Camera-type eye (tissue), 1 donor: ENCODE data around the gene WNT1. TPM values are rescaled to one million over a fixed set of nuclear protein-coding genes. Genes with fewer than 3 reads are reported as not detected.

ENCODE experiments used
- total RNA-seq: library from RNA; depleted of rRNA; stranded (reverse); fragments of >200 nt; gene quantifications from one replicate; pipeline ENCODE4 v1.2.3, GENCODE V29; 2014

WNT1 gene
- total RNA-seq = not detected

DNA sequence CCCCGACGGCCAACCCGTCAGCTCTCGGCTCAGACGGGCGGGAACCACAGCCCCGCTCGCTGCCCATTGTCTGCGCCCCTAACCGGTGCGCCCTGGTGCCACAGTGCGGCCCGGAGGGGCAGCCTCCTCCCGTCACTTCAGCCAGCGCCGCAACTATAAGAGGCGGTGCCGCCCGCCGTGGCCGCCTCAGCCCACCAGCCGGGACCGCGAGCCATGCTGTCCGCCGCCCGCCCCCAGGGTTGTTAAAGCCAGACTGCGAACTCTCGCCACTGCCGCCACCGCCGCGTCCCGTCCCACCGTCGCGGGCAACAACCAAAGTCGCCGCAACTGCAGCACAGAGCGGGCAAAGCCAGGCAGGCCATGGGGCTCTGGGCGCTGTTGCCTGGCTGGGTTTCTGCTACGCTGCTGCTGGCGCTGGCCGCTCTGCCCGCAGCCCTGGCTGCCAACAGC lies at the start of gene WNT1:
TSS of gene WNT1 (plus strand) at position 32 of the 450 bp plus-strand sequence. CDS start at position 361, 329 bp downstream.

DNA sequence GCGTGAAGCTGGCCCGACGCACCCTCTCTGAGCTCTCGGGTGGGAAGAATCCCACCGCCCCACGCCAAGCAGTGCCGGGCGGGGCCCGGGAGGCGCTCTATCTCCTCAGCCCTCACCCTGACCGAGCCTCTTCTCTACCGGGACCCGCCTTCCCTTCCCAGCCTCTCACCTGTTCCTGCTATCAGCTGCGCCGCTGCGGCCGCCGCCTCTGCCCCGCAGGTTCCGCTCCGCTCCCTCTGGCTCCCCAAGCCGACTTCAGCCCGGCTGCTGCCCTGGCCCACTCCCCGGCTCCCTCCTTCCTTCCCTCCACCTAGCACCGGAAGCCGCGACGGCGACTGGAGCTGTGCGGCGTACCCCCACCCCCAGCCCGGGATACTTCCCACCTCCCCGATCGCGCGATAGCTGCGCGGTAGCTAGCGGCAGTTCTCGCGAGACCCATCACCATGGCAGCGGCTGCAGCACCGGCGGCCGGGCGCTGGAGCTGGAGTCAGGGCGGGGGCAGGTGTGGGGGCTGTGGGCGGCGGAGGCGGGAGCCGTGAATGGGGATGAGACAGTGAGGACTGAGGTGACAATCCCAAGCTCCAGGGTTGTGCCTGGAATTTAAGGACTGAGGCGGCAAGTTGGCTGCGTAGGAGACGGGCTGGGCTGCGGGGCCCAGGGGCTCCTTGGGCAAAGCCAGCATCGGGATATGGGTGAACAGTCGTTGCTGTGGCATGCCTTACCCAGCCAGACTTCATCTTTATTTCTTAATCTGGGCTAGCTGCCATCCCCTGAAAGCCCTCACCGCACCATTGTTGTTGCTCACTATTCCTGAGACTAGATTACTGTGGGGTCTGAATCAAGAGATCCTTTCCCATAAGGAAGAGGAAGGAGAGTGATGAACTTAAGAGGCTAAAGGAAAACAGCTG lies 20.7 kb upstream of the WNT1 start, which contains the start of gene ARF3:
TSS of gene ARF3 (minus strand) at position 347 of the 908 bp plus-strand sequence. CDS start 16,392 bp downstream, outside the sequence.

DNA sequence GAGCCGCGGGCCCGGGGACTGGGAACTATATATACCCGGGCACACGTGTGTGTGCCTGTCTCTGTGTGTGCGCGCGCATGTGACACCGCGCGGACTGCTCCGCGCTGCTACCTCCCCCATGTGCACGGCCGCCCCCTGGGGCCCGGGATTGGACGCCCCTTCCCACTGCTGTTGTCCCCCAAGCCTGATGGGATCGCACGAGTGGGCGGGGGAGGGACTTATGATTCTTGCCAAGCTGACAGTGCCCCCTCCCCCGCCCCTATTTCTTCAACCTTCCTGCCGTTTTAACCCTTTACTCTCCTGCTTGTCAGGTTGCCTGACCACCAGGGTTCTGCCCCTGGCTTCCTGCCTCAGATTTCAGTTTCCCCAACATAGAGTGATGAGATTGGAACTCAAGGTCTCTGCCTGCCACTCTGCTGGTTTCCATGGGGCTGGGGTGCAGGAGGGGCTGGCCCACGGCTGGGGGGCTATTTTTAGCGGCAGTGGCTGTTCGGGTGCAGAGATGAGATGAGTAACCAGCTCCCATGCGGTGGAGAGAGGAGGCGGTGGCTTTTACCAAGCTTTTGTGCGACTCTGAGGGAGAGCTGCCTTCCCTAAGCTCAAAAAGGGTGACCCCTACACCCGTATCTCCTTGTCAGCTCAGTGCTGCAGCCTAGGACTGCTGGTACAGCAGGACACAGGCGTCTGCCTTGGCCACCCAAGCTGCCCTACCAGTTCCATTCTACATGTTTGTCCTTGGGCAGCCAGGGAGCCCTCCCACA lies 21.4 kb downstream of the WNT1 start, which contains the start of gene DDN:
TSS of gene DDN (minus strand) at position 5 of the 761 bp plus-strand sequence. CDS start 88 bp downstream, outside the sequence.

DNA sequence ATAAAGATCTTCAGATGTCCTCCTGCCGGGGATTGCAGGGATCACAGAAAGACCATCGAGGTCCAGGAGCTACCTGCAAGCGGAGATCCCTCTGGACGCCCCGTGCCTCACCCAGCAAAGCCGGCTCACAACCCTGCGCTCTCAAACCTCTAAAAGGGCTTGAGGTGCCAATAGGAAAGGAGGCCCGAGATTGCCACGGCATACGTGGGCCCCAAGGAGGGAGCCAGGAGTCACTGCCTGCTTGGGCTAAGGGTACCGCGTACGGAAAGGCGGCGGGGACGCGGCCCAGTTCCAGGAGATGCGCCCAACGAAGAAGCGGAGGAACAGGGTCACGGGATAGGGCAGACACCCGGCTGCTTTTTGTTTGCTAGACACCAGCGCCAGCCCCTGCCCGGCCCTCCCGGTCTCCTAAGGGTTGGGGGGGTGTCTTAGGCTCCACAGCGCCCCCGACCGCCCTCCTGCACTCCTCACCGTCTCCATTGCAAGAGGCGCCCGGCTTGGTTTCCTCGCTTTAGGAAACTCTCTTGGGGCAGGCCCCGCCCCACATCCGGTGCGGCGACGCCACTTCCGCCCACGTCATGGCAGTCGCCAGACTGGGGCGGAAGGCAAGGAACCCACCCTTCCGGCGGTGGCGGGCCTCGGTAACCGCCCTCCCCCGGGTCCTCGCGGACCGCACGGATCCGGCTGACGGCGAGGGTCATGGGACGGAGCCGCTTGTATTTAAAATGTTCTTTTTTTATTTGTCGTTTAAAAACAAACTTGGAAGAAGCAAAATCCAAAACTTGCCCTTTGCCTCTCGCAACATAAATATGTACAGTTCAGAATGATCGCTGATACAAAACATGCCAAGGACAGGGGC lies 40.4 kb downstream of the WNT1 start, which contains the start of gene PRKAG1:
TSS of gene PRKAG1 (minus strand) at position 516 of the 859 bp plus-strand sequence. CDS start at position 480, 36 bp downstream.

Other genes with a start within 250 kb of the WNT1 start
- gene ADCY6, start 189.2 kb upstream of the WNT1 start, total RNA-seq = 50.1 TPM
- 20.6 TPM for gene CACNB3, start 159.8 kb upstream of the WNT1 start, total RNA-seq
- gene DDX23, start 126.2 kb upstream of the WNT1 start, total RNA-seq = 82.1 TPM
- 2.3 TPM for gene RND1, start 112.5 kb upstream of the WNT1 start, total RNA-seq
- gene FKBP11, start 52.8 kb upstream of the WNT1 start, total RNA-seq = 9.0 TPM
- 50.5 TPM for gene ARF3, start 20.8 kb upstream of the WNT1 start, total RNA-seq
- 2.0 TPM for gene WNT10B, start 6.6 kb upstream of the WNT1 start, total RNA-seq
- 1.0 TPM for gene DDN, start 21.1 kb downstream of the WNT1 start, total RNA-seq
- gene PRKAG1, start 40.5 kb downstream of the WNT1 start, total RNA-seq = 35.6 TPM
- gene KMT2D, start 82.5 kb downstream of the WNT1 start, total RNA-seq = 81.4 TPM
- gene RHEBL1, start 91.7 kb downstream of the WNT1 start, total RNA-seq = 0.77 TPM
- 1.4 TPM for gene DHH, start 116.5 kb downstream of the WNT1 start, total RNA-seq
- gene LMBR1L, start 132.5 kb downstream of the WNT1 start, total RNA-seq = 77.6 TPM
- gene TUBA1B, start 153.1 kb downstream of the WNT1 start, total RNA-seq = 786 TPM
- 1,127 TPM for gene TUBA1A, start 210.8 kb downstream of the WNT1 start, total RNA-seq